ENCODE results near the gene KLK7.
A peak's percentile ranks its signal among the peaks of the same experiment; 100 is the strongest.

Gene KLK7

DNA sequence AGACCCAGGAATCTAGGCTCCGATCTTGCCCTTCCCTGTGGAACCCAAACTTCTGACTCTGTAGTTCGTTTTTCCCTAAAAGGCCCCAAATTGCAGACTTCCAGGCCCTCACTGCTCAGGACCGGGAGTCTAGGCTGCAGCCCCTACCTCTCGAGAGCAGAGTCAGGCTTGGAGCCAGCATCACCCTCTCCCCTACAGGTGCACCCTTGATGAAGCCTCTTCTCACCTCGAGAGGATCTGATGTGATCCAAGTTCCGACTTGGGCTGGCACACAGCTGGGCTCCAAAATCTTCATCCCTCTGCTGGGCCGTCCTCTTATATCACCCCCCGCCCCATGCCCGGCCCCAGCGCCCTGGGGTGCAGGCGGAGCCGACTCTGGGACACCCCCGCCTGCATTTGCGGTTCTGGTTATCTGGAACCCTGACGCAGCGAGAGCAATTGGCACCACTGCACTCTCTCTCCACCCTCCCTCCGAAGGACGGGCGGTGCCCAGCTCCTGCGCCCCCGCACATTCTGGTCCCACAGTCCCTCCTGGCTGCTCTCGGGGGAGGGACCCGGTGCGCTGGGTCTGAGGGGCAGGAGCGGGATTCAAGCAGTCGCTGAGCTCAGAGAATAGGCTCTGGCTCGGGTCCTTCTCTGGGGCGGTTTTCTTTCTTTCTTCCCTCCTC, at the start of gene KLK7:
Gene KLK7, minus strand, starts transcription at position 293 of the 668 bp plus-strand sequence. CDS start 1,518 bp downstream, outside the sequence.
- no peak for DNase-seq (ENCODE audit: low spot score)

- no peak for DNase-seq (ENCODE audit: low spot score)
These were observed 48.1 kb upstream of the KLK7 start for GRCh38 chr19:51031880-51032225.

- DNase-seq (ENCODE audit: low spot score), result no peak
These were observed 47.6 kb upstream of the KLK7 start for GRCh38 chr19:51031220-51031879.

GRCh38 chr19:51030631-51031030, 46.9 kb upstream of the KLK7 start:
- DNase-seq (ENCODE audit: low spot score), result no peak

GRCh38 chr19:51029718-51030117, 46.0 kb upstream of the KLK7 start:
- DNase-seq (ENCODE audit: low spot score), result no peak

DNA sequence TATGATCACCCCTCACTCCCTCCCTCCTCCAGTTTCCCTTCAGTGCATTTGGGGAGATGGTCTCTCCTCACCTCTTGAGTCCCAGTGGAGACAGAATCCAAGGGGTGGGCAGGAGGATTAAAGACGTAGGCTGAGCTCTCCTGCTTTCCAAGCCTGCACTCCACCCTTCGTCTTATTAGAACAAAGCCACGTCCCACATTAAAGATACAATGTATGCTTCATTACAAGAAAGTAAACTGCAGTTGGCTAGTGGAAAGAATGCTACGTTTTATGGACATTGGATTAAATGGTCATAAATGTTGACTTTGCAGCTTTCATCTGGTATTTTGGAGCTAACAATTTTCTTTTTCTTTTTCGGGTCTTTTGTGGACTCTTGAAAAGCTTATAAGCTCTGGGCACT, 44.2 kb upstream of the KLK7 start:
- DNase-seq (ENCODE audit: low spot score), result no peak

GRCh38 chr19:51027126-51027806, 43.5 kb upstream of the KLK7 start:
- no peak for DNase-seq (ENCODE audit: low spot score)

GRCh38 chr19:51026554-51026831, 42.8 kb upstream of the KLK7 start, which contains the start of gene KLK11:
TSS of gene KLK11 (minus strand) at chr19:51026616. CDS start at chr19:51025631, 985 bp downstream.
- no peak for DNase-seq (ENCODE audit: low spot score)

DNA sequence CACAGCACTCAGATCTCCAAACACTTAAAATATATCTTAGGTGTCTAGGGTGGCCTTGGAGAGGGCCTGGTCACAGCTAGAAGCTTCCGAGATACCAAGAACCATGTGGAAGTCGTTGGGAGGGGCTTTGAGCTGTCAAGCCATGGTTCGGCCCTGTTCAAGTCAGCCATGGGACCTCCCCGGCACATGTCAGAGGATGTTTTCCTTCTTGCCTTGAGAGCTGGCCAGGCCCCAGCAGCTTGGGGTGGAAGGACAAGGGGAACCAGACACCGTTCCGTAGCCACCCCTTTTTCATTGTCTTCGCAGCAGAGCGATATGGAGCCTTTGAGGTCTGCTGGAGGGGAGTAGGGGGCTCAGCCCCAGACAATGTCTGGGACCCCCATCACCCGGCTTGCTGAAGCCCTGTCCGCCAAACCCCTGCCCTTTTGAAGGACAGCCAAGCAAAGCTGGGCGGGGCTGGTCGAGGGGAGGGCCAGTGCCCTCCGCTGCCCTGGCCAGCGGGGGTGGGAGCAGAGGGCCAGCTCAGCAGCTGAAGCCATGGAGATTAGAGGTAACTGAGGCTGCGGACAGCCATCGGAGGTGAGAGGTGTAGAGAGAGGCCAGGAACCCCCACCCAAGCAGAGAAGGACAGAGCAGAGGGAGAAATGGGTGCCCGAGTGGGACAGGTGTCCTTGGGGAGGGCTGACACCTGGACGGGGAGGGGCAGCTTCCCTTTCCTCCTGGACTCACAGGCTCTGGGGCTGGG, 42.3 kb upstream of the KLK7 start:
- no peak for DNase-seq (ENCODE audit: low spot score)

- DNase-seq (ENCODE audit: low spot score), result no peak
These were observed 41.7 kb upstream of the KLK7 start for GRCh38 chr19:51025401-51025800.

- DNase-seq (ENCODE audit: low spot score), result no peak
These were observed 41.2 kb upstream of the KLK7 start for GRCh38 chr19:51024924-51025323.

DNA sequence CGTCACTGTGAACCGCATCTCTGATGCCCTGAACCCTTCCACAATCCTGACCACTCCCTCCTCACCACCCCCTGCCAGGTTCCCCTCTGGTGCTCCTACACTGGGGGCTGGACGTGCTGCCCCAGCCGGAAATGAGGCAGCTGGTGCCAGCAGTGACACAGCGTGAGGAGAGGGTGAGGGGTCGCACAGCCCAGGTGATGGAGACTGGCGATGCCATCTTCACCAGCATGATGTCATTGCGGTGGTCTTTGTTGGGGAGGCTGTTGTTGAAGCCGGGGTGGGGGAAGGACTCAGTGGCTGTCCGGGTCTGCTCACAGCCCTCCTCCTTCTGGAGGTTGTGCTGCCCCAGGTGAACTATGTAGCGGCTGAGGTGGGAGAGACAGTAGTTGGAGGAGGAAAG, 40.2 kb upstream of the KLK7 start:
- no peak for DNase-seq (ENCODE audit: low spot score)

- DNase-seq (ENCODE audit: low spot score), result no peak
These were observed 38.8 kb upstream of the KLK7 start for GRCh38 chr19:51022526-51022925.

DNA sequence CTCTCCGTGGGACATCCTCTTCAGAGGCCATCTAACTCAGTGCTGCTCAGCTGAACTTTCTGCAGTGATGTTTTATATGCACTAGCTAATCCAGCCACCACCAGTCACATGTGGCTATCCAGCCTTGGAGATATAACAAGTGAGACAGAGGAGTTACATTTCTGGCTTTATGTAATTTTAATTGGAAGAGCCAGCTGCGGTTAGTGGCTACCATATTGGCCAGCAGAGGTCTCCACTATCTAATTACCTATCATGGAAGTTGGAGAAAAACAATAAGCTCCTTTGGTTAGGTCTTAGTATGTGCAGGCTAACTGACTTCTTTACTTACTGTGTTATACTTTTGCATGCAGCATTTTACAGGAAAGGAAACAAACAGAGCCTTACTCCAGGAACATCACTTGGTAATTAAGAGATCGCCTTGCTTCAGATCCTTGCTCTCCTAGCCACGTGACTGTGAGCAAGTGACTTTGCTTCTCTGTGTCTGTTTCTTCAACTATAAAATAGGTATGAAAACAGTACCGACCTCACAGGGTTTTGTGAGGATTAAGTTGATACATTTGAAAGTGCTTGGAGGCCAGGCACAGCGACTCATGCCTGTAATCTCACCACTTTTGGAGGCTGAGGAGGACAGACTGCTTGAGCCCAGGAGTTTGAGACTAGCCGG, 37.4 kb upstream of the KLK7 start:
- DNase-seq (ENCODE audit: low spot score), result no peak

DNA sequence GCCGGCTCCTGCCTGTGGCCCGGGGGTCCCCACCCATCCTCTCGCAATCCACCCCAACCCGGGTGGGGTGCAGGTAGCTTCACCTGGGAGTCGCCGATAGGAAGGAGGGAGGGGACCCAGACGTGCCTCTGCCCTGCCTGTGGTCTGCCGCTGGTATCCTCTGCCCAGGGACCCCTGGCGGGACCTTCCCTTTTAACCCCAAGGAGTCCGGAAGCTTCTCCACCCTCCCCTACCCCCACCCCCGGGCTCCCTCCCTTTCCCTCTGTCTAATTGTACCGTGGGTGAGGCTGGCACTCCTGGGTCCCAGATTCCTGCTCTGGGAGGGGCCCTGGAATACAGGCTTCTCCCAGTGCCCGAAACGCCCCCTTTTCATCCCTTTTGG, 35.8 kb upstream of the KLK7 start, which contains the start of gene KLK10:
Gene KLK10, minus strand, starts transcription at position 166 of the 382 bp plus-strand sequence. CDS start 579 bp downstream, outside the sequence.
- no peak for DNase-seq (ENCODE audit: low spot score)

DNA sequence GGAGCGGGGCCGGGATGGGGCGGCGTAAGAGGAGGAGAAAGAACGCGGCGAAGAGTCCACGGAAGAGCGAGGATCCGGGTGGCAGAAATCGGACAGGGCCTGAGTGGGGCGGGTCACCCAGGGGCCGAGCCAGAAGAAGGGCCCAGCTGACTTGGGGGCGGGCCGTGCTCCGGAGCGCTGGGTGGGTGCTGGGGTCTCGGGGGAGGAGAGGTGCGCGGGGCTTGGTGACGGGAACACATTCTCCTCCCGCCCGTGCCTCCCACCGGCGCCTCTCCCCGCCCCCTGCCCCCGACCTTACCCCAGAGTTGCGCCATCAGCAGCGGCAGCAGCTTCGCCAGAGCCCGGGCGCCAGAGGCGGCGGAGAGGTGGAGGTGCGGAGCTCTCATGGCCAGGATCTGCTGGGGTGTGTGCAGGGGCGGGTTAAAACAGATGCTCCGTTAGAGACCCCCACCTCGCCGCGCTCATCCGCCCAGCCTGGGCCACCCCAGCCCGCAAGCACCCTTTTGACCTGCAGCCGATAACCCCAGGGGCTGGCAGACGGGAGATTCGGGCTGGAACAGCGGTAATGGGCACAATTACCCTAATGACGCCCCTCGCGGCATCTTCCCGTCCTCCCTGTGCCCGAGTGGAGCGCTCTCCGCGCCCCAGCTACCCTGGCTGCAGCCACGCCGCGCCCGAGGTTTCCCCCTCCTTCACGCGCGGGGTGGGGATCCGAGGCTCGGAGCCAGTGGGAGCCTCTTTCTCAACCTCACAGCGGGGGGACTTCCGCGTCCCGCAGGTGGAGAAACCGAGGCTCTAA, 35.2 kb upstream of the KLK7 start:
- DNase-seq (ENCODE audit: low spot score), result no peak

DNA sequence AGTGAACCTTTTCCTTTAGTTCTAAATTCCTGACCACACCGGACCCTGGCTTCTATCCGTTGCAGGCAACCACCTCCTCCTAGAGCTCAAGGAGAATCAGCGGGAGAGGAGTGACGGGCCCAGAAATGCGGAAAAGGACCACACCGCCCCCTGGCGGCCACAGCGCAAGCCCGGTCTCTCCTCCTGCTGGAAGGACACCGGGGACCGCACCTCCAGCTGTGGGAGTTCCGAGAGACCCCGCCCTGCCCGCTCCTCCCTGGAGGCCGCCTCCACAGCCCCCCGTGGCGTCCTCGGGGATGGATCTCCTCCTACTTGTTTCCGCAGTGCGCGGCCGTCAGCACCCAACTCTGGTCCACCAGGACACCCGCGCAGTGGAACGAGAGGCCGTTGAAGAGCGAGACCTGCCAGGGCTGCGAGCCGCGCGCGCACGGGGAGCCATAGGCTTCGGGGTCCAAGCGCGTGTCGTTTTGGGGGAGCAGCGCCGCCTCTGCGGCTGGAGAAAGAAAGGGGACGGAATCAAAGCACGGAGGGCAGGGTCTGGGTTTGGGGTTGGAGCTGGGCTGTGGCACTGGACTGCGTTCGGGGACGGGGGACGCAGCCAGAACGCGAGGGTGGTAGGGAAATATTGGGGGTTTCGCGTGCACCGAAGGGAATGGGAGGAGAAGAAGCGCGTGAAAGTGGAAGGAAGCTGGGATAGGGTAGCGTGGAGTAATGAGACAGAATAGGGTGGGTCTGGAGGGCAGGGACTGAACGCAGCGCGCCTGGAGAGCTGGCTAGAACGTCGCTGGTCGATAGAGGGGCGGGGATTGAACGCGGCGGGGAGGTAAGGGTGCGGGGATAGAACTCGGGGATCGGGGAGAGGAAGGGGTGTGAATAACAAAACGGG, 33.3 kb upstream of the KLK7 start:
- peak; percentile 90 for DNase-seq (ENCODE audit: low spot score)

DNA sequence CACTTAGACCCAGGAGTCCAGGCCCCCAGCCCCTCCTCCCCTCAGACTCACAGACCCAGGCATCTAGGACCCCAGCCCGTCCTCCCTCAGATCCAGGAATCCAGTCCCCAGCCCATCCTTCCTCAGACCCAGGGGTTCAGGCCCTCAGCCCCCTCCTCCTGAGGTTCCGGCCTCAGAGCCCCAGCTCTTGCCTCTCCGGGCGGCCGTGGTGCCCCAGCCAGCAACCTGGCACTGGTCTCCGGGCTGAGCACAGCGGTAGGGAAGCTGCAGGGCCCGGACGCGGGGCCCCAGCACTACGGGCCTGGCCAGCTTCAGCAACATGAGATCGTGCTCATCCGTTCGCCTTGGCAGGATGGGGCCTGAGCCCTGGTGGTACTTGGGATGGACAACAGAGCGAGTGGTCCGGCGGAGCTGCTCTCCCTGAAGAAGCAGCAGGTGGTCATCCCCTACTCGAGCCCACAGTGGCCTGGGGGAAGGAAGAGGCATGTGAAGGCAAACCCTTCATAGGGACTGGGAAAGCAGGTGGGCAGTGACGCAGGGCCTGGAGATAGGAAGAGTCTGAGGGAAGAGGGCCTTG, 32.1 kb upstream of the KLK7 start:
- DNase-seq (ENCODE audit: low spot score), result no peak

- DNase-seq (ENCODE audit: low spot score), result no peak
These were observed 30.5 kb upstream of the KLK7 start for GRCh38 chr19:51014242-51014641.

DNA sequence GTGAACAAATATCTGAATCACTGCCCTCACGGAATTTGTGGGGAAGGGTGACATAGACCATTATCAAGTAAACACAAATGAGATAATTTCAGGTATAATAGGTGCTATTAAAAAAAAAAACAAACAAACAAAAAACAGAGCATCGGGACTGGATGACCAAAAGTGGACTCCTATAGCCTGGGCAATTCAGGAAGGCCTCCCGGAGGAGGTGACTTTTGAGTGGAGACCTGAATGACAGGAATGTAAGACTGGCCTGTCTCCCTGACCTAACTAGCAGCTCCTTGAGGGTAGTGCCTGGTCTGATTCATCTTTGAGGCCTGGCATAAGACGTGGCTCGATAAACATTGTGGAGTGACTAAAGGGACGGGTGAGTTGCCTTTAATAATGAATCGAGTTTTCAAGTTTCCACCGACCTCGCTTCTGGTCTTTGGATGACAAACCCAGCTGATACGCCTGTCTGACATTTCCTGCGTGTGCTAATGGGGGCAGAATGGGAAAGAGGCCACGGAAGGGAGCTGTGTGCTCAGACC, 29.0 kb upstream of the KLK7 start:
- DNase-seq (ENCODE audit: low spot score), result no peak

Measured in HuH-7.5 (cell line).